NK-92 (cell line): ENCODE measurements around the gene TAOK2.
"Not testable (repeated sequence)": the region's sequence is repeated elsewhere in the genome, so short reads cannot be mapped to it uniquely, and the experiment has no call there.

ENCODE experiments used
- DNase-seq: peaks from one replicate; lab custom pipeline; 2025; ENCODE audit not compliant: unreplicated experiment; lab: John Stamatoyannopoulos, UW

The TAOK2 gene

GRCh38 chr16:30002614-30003346, 29.1 kb downstream of the TAOK2 start:
- DNase-seq, result no peak

- no peak for DNase-seq
Observed at GRCh38 chr16:30003670-30004423, 30.2 kb downstream of the TAOK2 start.

GRCh38 chr16:30004424-30004776, 30.7 kb downstream of the TAOK2 start:
- no peak for DNase-seq

GRCh38 chr16:30004811-30005242, 31.2 kb downstream of the TAOK2 start:
- DNase-seq, result no peak

GRCh38 chr16:30005341-30006094, 31.9 kb downstream of the TAOK2 start:
- no peak for DNase-seq

GRCh38 chr16:30006095-30006473, 32.4 kb downstream of the TAOK2 start:
- DNase-seq, result no peak

- DNase-seq, result no peak
Observed at GRCh38 chr16:30006659-30007377, 33.1 kb downstream of the TAOK2 start.

- DNase-seq, result no peak
Observed at GRCh38 chr16:30007378-30007895, 33.8 kb downstream of the TAOK2 start.

GRCh38 chr16:30009085-30009862, 35.6 kb downstream of the TAOK2 start:
- no peak for DNase-seq

- no peak for DNase-seq
Observed at GRCh38 chr16:30009990-30010843, 36.5 kb downstream of the TAOK2 start.

GRCh38 chr16:30010844-30011713, 37.4 kb downstream of the TAOK2 start, which contains the start of gene DOC2A:
Gene DOC2A (minus strand): TSS chr16:30011027. CDS start chr16:30010222, 805 bp downstream.
- no peak for DNase-seq

- no peak for DNase-seq
Observed at GRCh38 chr16:30011714-30012504, 38.2 kb downstream of the TAOK2 start.

- DNase-seq, result not testable (repeated sequence)
Observed at GRCh38 chr16:30012598-30012997, 38.9 kb downstream of the TAOK2 start.

GRCh38 chr16:30015450-30015849, 41.8 kb downstream of the TAOK2 start:
- DNase-seq, result not testable (repeated sequence)

- no peak for DNase-seq
Observed at GRCh38 chr16:30016555-30017276, 43.0 kb downstream of the TAOK2 start.

- no peak for DNase-seq
Observed at GRCh38 chr16:30017277-30017656, 43.6 kb downstream of the TAOK2 start.

- not testable (repeated sequence) for DNase-seq
Observed at GRCh38 chr16:30017937-30018336, 44.3 kb downstream of the TAOK2 start.
